ENCODE results near the gene ARHGAP28. TPM values are rescaled to one million over a fixed set of nuclear protein-coding genes. Genes with fewer than 3 reads are reported as not detected.
A peak's percentile ranks its signal among the peaks of the same experiment; 100 is the strongest.

ARHGAP28 gene
- total RNA-seq, 1 experiment from 2014 or later = 9.2 TPM

DNA sequence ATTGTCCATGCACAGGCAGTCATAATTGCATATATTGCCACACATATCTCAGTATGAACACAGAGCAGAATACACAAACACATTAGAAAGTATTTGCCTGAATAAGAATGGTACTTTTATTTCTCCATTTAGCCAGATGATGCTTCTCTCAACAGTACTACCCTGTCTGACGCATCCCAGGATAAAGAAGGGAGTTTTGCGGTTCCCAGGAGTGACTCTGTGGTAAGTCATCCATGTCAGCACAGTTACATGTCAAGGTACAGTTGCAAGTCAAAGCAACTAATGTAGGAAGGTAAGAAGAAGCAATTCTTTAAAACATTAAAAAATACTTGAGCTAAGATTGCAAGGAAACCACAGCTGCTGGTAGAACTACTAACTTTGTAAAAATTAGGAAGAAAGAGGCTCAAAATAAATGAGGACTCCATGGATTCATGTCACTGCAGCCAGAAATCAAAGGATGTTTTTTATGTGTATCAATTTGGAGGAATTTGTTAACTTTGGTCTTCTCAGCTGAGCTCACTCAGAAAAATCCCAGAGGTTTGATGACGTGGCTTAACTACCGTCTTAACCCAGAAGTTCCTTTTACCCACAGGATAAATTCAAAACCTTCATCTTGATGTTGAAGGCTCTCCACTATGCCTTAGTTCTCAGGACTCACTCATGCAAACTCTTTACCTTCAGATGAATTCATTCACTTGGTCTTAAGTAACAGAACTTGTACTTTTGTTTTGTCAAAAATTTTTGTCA is 130.3 kb downstream of the ARHGAP28 start:
- no peak overlapping the region for H3K23ac ChIP-seq (ENCODE audit: insufficient read length, low read depth, low read length)
- no peak overlapping the region for H4K8ac ChIP-seq (replicated peaks; ENCODE audit: insufficient read length, low read depth, low read length)
- H3K4me2 ChIP-seq (ENCODE audit: insufficient read depth, insufficient read length, low read length) = no peak overlapping the region
- H3K4me1 ChIP-seq (ENCODE audit: insufficient read depth, low read length) = peaks cover 6% of the 10 kb centered on the region
- Mint-ChIP-seq H3K36me3 (ENCODE audit: insufficient read depth in 1 of 3, low read depth in 3 of 3) (peaks cover 4 to 8% (median 6%) of the 10 kb centered on the region in 3 experiments; a peak in 3 of 7 replicates), H3K27me3 (ENCODE audit: low read depth) (no peaks in the 10 kb centered on the region), H3K9me3 (peaks cover 2 to 4% of the 10 kb centered on the region in 2 experiments; a peak in 2 of 5 replicates), H3K27ac (peak overlapping the region in 2 of 3 experiments; percentile 14 to 51; a peak in 4 of 7 replicates), H3K4me1 (peaks cover 25 to 31% of the 10 kb centered on the region in 2 experiments), H3K4me3 (no peak overlapping the region; a peak in 1 of 5 replicates)
- H3T11ph ChIP-seq (ENCODE audit: low read length) = no peak overlapping the region
- H2AK5ac ChIP-seq (ENCODE audit: insufficient read length, low read length) = no peak overlapping the region
- H3K9me3 ChIP-seq (ENCODE audit: control insufficient read depth, low read depth, low read length) = no peaks in the 10 kb centered on the region
- no peak overlapping the region for H2BK20ac ChIP-seq (ENCODE audit: low read depth, low read length, poor library complexity, severe bottlenecking)
- no peaks in the 10 kb centered on the region for H3K79me2 ChIP-seq (ENCODE audit: insufficient read depth, low read length)
- no peak overlapping the region for H3K14ac ChIP-seq (ENCODE audit: insufficient read depth, low read length)
- no peak overlapping the region for H4K91ac ChIP-seq (ENCODE audit: insufficient read length, low read depth, low read length)
- DNase-seq = no peak
- no peak overlapping the region for H3K27ac ChIP-seq (ENCODE audit: insufficient read length, low read depth, low read length)
- H3K56ac ChIP-seq (ENCODE audit: insufficient read length, low read depth, low read length) = no peak overlapping the region
- TF ChIP-seq, protein P1, sequence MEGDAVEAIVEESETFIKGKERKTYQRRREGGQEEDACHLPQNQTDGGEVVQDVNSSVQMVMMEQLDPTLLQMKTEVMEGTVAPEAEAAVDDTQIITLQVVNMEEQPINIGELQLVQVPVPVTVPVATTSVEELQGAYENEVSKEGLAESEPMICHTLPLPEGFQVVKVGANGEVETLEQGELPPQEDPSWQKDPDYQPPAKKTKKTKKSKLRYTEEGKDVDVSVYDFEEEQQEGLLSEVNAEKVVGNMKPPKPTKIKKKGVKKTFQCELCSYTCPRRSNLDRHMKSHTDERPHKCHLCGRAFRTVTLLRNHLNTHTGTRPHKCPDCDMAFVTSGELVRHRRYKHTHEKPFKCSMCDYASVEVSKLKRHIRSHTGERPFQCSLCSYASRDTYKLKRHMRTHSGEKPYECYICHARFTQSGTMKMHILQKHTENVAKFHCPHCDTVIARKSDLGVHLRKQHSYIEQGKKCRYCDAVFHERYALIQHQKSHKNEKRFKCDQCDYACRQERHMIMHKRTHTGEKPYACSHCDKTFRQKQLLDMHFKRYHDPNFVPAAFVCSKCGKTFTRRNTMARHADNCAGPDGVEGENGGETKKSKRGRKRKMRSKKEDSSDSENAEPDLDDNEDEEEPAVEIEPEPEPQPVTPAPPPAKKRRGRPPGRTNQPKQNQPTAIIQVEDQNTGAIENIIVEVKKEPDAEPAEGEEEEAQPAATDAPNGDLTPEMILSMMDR (conservative IDR thresholded peaks at IDR 0.05) = no peak
- no CpG with 5 or more reads among the region's 4 CpGs for WGBS (ENCODE audit: extremely low coverage, insufficient read length, low lambda C conversion rate)
- H3K4ac ChIP-seq (ENCODE audit: low read depth, low read length) = no peak overlapping the region
- no peak overlapping the region for H3K9ac ChIP-seq (ENCODE audit: extremely low read depth, insufficient read length, low read length)
- H4K20me1 ChIP-seq (ENCODE audit: control insufficient read depth, insufficient read depth, insufficient read length) = no peaks in the 10 kb centered on the region
- H2BK5ac ChIP-seq (ENCODE audit: insufficient read length, low read length) = no peak overlapping the region
- H2AFZ ChIP-seq (ENCODE audit: low read length) = no peak overlapping the region
- no peaks in the 10 kb centered on the region for H3K27me3 ChIP-seq (ENCODE audit: insufficient read depth, low read length)
- no peak overlapping the region for H3K18ac ChIP-seq (ENCODE audit: insufficient read length, low read depth, low read length)
- H3K79me1 ChIP-seq (ENCODE audit: insufficient read depth, low read depth, low read length, poor library complexity, severe bottlenecking) = no peaks in the 10 kb centered on the region
- no peak overlapping the region for H2BK15ac ChIP-seq (ENCODE audit: low read depth, low read length)
- H2BK12ac ChIP-seq (ENCODE audit: insufficient read length, low read depth, low read length) = no peak overlapping the region
- H2BK120ac ChIP-seq (ENCODE audit: low read depth, low read length, poor library complexity, severe bottlenecking) = no peak overlapping the region
- no peak overlapping the region for H4K5ac ChIP-seq (ENCODE audit: insufficient read length, low read depth, low read length)
- no peaks in the 10 kb centered on the region for H3K23me2 ChIP-seq (ENCODE audit: insufficient read length, low read depth, low read length, poor library complexity, severe bottlenecking)
